Epithelial cell of prostate (primary cell): ENCODE data around the gene CLASP2.
"Not testable (repeated sequence)": the region's sequence is repeated elsewhere in the genome, so short reads cannot be mapped to it uniquely, and the experiment has no call there.

Experiments used
- DNase-seq: peaks from one replicate; pipeline ENCODE4 v3.0.0-alpha.2; 2011; ENCODE audit warnings: low read depth, low spot score
- H3K27ac ChIP-seq: fragments of 450-650 bp; 2 replicates; pipeline ENCODE4 v1.5.1; 2017; ENCODE audit warnings: mild to moderate bottlenecking

The CLASP2 gene

DNA sequence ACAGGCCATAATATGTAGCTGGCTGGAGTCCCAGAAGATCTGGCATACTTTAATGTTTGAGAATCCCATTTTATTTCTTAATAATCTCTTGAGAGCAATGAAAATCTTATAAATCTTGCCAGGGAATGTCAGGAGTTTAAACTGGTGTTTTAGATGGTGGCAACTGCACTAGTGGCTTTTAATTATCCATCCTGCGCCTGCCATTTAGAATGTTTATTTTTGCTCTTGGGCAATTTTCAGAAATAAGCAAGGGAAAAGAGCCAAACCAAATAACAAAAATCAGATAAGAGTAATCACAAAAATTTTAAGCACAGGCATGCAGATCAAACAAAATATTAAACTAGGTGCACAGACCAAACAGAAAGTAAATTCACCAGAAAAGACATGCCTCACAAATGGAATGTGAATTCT is 235.9 kb downstream of the CLASP2 start:
- DNase-seq = no peak

GRCh38 chr3:33474896-33475295 is 243.2 kb downstream of the CLASP2 start:
- DNase-seq = no peak
- no peak overlapping the region for H3K27ac ChIP-seq

More for the DNA sequence above, 235.9 kb downstream of the CLASP2 start:
- H3K27ac ChIP-seq = no peak overlapping the region

DNA sequence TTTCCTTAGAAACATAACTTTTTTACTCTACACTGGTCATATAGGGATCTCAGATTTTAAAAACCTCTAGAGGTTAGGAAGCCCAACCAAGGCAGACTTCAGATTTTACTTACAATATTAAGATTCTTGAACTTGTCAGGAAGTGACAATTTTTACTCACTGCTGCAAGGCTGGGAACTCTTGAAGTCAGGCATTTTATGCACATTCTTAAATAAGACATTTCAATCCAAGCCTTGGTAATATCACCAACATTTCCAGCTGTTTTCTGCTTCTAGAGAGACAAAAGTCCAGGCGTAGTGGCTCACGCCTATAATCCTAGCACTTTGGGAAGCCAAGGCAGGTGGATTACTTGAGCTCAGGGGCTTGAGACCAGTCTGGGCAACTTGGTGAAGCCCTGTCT is 244.2 kb downstream of the CLASP2 start:
- no peak for DNase-seq
- no peak overlapping the region for H3K27ac ChIP-seq

DNA sequence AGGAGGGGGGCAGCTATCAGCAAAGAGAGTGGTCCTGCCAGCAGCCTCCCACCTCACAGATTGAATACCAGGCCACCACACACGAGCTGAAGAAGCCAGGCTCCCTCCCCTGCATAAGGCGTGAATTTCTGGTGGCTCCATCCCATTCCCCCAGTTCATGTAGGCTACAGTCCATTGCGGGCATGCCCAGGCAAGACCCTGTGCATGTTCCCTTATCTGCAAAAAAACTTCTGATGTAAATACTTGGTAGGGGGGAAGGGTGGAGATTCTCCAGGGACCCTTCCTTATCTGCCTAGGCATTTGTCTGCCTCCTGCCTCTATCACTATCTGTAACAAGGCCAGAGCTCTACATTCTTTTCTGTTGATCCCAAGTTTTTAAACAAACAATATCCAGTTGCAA is 250.3 kb downstream of the CLASP2 start:
- no peak for DNase-seq
- H3K27ac ChIP-seq = no peak overlapping the region

- no peak for DNase-seq
- no peak overlapping the region for H3K27ac ChIP-seq
Measured at GRCh38 chr3:33461097-33461496, 257.0 kb downstream of the CLASP2 start.

- H3K27ac ChIP-seq, DNase-seq: not testable (repeated sequence)
Measured at GRCh38 chr3:33459577-33459976, 258.5 kb downstream of the CLASP2 start.

DNA sequence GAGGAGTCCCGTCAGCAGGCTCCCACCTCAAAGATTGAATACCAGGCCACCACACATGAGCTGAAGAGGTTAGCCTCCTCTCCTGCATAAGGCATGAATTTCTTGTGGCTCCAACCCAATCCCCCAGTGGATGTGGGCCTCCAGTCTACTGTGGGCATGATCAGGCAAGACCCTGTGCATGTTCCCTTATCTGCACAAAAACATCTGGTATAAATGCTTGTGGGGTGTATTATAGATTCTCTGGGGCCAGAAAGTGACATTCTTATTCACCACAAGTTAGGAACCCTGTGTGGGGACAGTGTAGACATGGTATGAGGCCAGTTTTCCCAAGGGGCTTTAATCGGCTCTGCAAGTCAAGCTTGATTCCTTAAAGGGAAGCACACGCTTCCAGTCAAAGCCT is 259.6 kb downstream of the CLASP2 start:
- H3K27ac ChIP-seq = no peak overlapping the region
- DNase-seq = no peak

DNA sequence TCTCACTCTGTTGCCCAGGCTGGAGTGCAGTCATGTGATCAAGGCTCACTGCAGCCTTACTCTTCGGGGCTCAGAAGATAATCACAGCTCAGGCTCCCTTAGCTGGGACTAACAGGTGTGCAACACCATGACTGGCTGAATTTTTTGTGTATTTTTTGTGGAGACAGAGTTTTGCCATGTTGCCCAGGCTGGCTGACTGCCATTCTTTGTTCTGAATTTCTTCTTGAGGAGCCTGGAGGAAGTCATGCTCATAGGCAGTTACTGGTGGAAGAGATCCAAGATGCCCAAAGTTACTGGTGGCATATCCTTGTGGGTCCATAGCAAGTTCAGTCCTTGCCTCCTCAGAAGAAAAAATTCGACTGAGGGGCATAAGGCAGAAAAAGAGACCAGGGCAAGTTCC is 261.3 kb downstream of the CLASP2 start:
- no peak overlapping the region for H3K27ac ChIP-seq
- DNase-seq = no peak

DNA sequence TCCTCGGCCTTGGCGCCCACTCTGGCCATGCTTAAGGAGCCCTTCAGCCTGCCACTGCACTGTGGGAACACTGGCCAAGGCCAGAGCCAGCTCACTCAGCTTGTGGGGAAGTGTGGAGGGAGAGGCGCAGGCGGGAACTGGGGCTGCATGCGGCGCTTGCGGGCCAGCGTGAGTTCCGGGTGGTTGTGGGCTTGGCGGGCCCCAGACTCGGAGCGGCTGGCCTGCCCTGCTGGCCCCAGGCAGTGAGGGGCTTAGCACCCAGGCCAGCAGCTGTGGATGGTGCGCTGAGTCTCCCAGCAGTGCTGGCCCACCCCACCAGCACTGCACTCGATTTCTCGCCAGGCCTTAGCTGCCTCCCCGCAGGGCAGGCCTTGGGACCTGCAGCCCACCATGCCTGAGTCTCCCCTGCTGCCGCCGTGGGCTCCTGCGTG is 264.7 kb downstream of the CLASP2 start:
- no peak overlapping the region for H3K27ac ChIP-seq
- DNase-seq = no peak

DNA sequence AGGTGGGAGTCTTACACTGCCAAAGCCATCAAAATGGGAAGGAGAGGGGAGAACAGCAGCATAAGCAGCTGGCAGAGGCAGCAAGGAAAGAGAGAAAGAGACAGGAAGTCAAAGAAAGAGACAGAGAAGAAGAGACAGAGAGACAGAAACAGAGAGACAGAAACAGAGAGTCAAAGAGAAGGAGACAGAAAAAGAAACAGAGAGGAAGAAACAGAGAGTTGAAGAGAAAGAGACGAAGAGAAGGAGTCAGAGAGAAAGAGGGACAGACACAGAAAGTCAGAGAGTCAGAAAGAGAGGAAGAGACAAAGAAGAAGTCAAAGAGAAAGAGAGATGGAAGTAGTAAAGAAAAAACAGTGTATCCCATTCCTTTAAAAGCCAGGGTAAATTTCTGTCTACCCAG is 266.1 kb downstream of the CLASP2 start:
- not testable (repeated sequence) for H3K27ac ChIP-seq, DNase-seq

- H3K27ac ChIP-seq = no peak overlapping the region
- DNase-seq = no peak
Measured at GRCh38 chr3:33447958-33448357, 270.1 kb downstream of the CLASP2 start.

DNA sequence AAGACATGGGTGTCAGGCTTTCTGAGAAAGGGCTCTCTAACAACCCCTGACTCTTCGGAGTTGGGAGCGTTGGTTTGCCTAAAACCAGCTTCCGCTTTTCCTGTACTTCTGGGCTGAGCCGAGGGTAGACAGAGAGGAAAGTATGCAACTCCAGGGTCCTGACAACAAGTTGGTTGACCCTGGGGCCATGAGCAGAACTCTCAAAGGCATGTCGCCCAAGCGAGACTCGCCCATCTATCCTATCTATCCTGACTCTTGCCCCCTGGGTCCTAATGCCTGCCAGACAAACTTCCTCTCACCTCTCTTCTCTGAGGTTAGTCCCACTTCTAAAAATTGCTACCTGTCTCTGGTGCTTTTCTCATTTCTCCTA is 270.8 kb downstream of the CLASP2 start:
- DNase-seq, H3K27ac ChIP-seq: not testable (repeated sequence)
